Psoas muscle (tissue), 8 donors: ENCODE results near the gene FGD5. TPM values are rescaled to one million over a fixed set of nuclear protein-coding genes. Genes with fewer than 3 reads are reported as not detected.

Experiments used
- ATAC-seq, 4 donors: fragments of 200-7000 bp; cut with Tn5 transposase; one replicate each; pipeline ENCODE4 v1.9.1; 2020; ENCODE audit warnings: moderate library complexity in 3 of 4, mild to moderate bottlenecking in 2 of 4
- DNase-seq, 2 donors: peaks; one replicate each; pipeline ENCODE4 v3.0.0-alpha.2; 2020
- H3K27ac ChIP-seq: fragments of 200-600 bp; one replicate; pipeline ENCODE4 v1.8.0; 2022
- H3K27me3 ChIP-seq, 3 donors: fragments of 200-600 bp in 1 of 3; one replicate each; pipeline versions ENCODE4 v1.6.1 to v1.8.0; 2013 to 2022; ENCODE audit warnings: low read length in 2 of 3, mild to moderate bottlenecking in 2 of 3, moderate library complexity in 1 of 3; ENCODE audit not compliant: insufficient read depth in 3 of 3
- H3K36me3 ChIP-seq, 2 donors: fragments of 200-600 bp in 1 of 2; one replicate each; pipeline versions ENCODE4 v1.6.1 to v1.8.0; 2013 to 2022; ENCODE audit warnings: low read depth in 1 of 2, mild to moderate bottlenecking in 1 of 2, moderate library complexity in 1 of 2; ENCODE audit not compliant: insufficient read depth in 1 of 2
- H3K4me1 ChIP-seq: fragments of 200-600 bp; one replicate; pipeline ENCODE4 v1.8.0; 2022
- H3K4me3 ChIP-seq: fragments of 200-600 bp; one replicate; pipeline ENCODE4 v1.8.0; 2022; ENCODE audit warnings: mild to moderate bottlenecking
- H3K9me3 ChIP-seq: fragments of 200-600 bp; one replicate; pipeline ENCODE4 v1.8.0; 2022
- WGBS, 3 donors: extraction: QIAGEN DNeasy Blood & Tissue Kit; methylation state at CpG; one replicate each; pipeline versions ENCODE4 v1.1.6 to v1.1.7; 2013; 5-methylcytosine and 5-hydroxymethylcytosine counted together
- intact Hi-C, 2 donors: fragments of 100-400 bp; cut with DNase I; formaldehyde crosslinking; loops; one replicate each; pipeline versions ENCODE4 v1.11.0 to v1.14.2; 2022
- long read RNA-seq, 2 donors: library from polyadenylated mRNA; unstranded; transcript quantifications; one replicate each; pipeline ENCODE4 v2.0.0, GENCODE V29; 2021
- polyA plus RNA-seq, 3 donors: library from polyadenylated mRNA; stranded (reverse); fragments of 200-250 nt; gene quantifications; one replicate each; pipeline ENCODE4 v1.2.3, GENCODE V29; 2013
- total RNA-seq, 4 donors: library from RNA; stranded (reverse); fragmentation: NEBNext Ultra II Directional in 2 of 4; extraction: Animal tissue kit (Norgen Biotek cat#: 25700) in 2 of 4; gene quantifications; one replicate each; pipeline versions ENCODE4 v1.2.1 to v1.2.4, GENCODE V29; 2021 to 2023
- TF ChIP-seq, protein P1 (sequence below): fragments of 200-600 bp; IDR thresholded peaks from one replicate; pipeline ENCODE4 v1.8.0; 2022; ENCODE audit warnings: antibody characterized with exemption
- donor health status: healthy with polysubstance abuse.
- donor health status: DM: no; HTN: no; CAD: no; lungs with moderate emphysema.
- donor health status: Bipolar disorder and iron deficiency.
- donor health status: healthy.
- donor health status: DM: yes; HTN: yes; CAD: no.
- donor health status: DM: no; HTN: no; CAD: no.
- donor health status: DM: no; HTN: no; CAD: no.
- donor health status: DM: yes; HTN: yes; CAD: no.

The FGD5 gene, protein sequence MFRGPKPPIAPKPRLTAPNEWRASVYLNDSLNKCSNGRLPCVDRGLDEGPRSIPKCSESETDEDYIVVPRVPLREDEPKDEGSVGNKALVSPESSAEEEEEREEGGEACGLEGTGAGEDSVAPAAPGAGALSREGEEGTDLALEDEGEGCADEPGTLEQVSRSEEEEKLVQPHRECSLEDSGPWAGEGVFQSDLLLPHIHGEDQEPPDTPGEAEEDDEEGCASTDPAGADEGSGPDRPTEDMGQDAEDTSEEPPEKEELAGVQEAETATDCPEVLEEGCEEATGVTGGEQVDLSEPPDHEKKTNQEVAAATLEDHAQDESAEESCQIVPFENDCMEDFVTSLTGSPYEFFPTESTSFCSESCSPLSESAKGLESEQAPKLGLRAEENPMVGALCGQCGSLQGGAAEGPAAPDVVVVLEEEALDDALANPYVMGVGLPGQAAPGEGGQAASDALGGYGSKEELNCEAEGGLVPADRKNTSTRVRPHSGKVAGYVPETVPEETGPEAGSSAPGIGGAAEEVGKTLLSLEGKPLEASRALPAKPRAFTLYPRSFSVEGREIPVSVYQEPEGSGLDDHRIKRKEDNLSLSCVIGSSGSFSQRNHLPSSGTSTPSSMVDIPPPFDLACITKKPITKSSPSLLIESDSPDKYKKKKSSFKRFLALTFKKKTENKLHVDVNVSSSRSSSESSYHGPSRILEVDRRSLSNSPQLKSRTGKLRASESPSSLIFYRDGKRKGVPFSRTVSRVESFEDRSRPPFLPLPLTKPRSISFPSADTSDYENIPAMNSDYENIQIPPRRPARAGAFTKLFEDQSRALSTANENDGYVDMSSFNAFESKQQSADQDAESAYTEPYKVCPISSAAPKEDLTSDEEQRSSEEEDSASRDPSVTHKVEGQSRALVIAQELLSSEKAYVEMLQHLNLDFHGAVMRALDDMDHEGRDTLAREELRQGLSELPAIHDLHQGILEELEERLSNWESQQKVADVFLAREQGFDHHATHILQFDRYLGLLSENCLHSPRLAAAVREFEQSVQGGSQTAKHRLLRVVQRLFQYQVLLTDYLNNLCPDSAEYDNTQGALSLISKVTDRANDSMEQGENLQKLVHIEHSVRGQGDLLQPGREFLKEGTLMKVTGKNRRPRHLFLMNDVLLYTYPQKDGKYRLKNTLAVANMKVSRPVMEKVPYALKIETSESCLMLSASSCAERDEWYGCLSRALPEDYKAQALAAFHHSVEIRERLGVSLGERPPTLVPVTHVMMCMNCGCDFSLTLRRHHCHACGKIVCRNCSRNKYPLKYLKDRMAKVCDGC (N-terminal part only)
- 10 to 100 TPM in 2 of 4 donors, 1 to 10 TPM in 2; 6.4 to 14.6 (median 9.2) TPM for total RNA-seq
- polyA plus RNA-seq, result 1 to 10 TPM; 3.6 to 5.7 (median 3.8) TPM
- long read RNA-seq, donor 1, partial matches to known transcripts, result 0 of 1 reads
- long read RNA-seq, donor 1, other reads (novel, unspliced or antisense), result 1 of 1 reads
- long read RNA-seq, donor 2, full-length matches to known transcripts, result 2 of 4 reads
- long read RNA-seq, donor 2, partial matches to known transcripts, result 2 of 4 reads
- long read RNA-seq, donor 2, other reads (novel, unspliced or antisense), result 0 of 4 reads

DNA sequence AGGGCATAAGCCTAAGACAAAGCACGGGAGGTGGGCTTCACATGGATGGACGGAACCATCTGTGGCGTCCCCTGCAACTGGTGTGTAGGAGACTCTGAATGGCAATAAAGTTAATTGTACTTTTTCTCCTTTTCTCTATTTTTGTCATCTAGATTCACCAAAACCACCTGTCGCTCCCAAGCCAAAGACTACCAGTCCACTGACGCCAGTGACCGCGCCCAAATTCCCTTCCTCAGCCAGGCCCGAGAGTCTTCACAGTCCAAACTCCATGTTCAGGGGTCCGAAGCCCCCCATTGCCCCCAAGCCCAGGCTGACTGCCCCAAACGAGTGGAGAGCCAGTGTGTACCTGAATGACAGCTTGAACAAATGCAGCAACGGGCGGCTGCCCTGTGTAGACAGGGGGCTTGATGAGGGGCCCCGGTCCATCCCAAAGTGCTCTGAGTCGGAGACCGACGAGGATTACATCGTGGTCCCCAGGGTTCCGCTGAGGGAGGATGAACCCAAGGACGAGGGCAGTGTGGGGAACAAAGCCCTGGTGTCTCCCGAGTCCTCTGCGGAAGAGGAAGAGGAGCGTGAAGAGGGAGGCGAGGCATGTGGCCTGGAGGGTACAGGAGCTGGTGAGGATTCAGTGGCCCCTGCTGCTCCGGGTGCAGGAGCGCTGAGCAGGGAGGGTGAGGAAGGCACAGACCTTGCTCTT is at the start of gene FGD5:
Gene FGD5 (plus strand): TSS at position 159 of the 697 bp plus-strand sequence. CDS start 110 bp downstream, at position 269.
- WGBS, 3 donors, result 88 to 90% (median 89%) methylated on average over 25 of the region's 25 CpGs
- TF ChIP-seq, protein P1, sequence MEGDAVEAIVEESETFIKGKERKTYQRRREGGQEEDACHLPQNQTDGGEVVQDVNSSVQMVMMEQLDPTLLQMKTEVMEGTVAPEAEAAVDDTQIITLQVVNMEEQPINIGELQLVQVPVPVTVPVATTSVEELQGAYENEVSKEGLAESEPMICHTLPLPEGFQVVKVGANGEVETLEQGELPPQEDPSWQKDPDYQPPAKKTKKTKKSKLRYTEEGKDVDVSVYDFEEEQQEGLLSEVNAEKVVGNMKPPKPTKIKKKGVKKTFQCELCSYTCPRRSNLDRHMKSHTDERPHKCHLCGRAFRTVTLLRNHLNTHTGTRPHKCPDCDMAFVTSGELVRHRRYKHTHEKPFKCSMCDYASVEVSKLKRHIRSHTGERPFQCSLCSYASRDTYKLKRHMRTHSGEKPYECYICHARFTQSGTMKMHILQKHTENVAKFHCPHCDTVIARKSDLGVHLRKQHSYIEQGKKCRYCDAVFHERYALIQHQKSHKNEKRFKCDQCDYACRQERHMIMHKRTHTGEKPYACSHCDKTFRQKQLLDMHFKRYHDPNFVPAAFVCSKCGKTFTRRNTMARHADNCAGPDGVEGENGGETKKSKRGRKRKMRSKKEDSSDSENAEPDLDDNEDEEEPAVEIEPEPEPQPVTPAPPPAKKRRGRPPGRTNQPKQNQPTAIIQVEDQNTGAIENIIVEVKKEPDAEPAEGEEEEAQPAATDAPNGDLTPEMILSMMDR, result no peak
- no peaks in the 10 kb centered on the region for H3K9me3 ChIP-seq
- no peak for ATAC-seq
- intact Hi-C loops, result no loop called here
- no peak within 1 kb of the TSS for H3K4me3 ChIP-seq
- no peak within 1 kb of the TSS for H3K27ac ChIP-seq
- H3K27me3 ChIP-seq, result peaks cover 0 to 6% (median 5%) of the 10 kb centered on the region in 3 donors
- peak in 1 of 2 donors; percentile 48 for DNase-seq
- no peaks in the 10 kb centered on the region for H3K36me3 ChIP-seq
- no peaks in the 10 kb centered on the region for H3K4me1 ChIP-seq

DNA sequence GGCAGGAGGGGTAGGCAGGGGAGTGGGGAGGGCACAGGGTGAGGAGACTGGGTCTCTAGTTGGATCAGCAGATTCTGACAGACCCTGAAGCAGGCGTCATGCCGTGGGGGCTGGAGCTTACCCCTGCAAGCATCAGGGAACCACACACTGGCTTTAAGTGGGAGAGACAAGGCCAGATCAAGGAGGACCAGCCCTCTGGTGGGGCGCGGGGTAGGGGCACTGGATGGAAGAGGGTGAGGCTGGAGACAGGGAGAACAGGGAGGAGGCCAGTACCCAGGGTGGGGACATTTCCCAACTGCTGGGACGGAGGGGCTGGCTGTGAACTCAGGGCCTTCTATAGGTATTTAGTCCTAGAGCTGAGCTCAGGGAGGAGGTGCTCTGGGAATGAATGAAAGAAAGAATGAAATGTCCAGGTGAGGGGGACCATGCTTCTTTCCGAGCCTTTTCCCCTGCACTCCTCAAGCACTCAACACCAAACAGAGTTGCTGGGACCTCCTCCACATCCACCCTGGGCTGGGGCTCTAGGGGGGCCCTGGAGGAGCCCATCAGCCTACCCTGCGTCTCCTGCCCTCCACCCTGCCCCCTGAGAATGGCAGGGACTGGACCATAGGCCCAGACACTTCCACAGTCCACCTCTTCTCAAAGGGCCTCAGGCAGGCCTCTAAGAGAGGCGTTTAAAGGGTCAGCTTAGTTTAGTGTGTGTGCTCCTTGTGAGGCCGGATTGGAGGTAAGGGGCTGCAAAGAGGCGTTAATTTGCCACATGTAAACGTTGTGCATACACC is 49.0 kb upstream of the FGD5 start:
- Histone ChIP-seq H3K4me1 (no peaks in the 10 kb centered on the region), H3K9me3 (no peaks in the 10 kb centered on the region), H3K4me3 (no peak overlapping the region), H3K36me3 (no peaks in the 10 kb centered on the region), H3K27ac (no peak overlapping the region), H3K27me3 (no peaks in the 10 kb centered on the region)
- ATAC-seq, result no peak
- WGBS, 3 donors, result 91 to 95% (median 92%) methylated on average over 11 of the region's 11 CpGs
- intact Hi-C loops, result no loop called here
- TF ChIP-seq, protein P1, result no peak
- DNase-seq, result no peak

DNA sequence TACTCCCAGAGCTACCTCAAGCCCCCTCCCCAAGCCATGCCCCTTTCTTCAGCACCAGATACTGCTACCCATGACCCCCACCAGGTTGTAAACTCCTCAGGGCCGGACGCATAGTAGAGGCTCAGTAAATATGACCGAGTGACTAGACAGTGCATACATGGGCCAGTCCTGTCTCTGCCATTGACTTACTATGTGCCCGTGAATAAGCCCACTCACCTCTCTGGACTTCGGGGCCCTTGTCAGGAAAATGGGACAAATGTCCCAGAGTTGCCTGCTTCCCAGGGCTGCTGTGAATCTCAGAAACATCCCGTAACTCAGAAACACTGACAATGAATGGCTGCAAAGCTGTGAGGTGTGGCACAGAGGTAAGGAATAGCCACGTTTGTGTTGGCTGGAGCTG is 48.2 kb upstream of the FGD5 start:
- 93 to 97% (median 95%) methylated on average over 7 of the region's 7 CpGs for WGBS, 3 donors
- no peak for ATAC-seq
- intact Hi-C loops, result no loop called here

More for the DNA sequence above, 48.2 kb upstream of the FGD5 start:
- Histone ChIP-seq H3K36me3 (no peaks in the 10 kb centered on the region), H3K27ac (no peak overlapping the region), H3K4me3 (no peak overlapping the region), H3K4me1 (no peaks in the 10 kb centered on the region), H3K27me3 (no peaks in the 10 kb centered on the region), H3K9me3 (no peaks in the 10 kb centered on the region)
- no peak for DNase-seq
- TF ChIP-seq, protein P1, result no peak
